GM12878 (cell line): ENCODE results near the gene XIRP1.

Source experiments
- BACH1 ChIP-seq: fragments of 450-650 bp; IDR thresholded peaks from 2 replicates; pipeline ENCODE4 v1.6.1; 2017; ENCODE audit warnings: mild to moderate bottlenecking, borderline replicate concordance
- CBFB ChIP-seq: IDR thresholded peaks from 2 replicates; pipeline ENCODE4 v1.6.1; 2016; ENCODE audit warnings: antibody characterized with exemption, low read depth
- CREB1 ChIP-seq: IDR thresholded peaks from 2 replicates; pipeline ENCODE4 v1.6.1; 2012; ENCODE audit warnings: low read depth, mild to moderate bottlenecking, inconsistent platforms
- EP300 ChIP-seq, 2 experiments: fragments of 150-350 bp in 1 of 2; IDR thresholded peaks; 2 replicates each; pipeline ENCODE4 v1.6.1; 2011 to 2012; ENCODE audit warnings: low read depth in 2 of 2, low read length in 2 of 2, borderline replicate concordance in 1 of 2, improper control_type of control experiment in 1 of 2, inconsistent platforms in 1 of 2; ENCODE audit not compliant: control insufficient read depth in 1 of 2
- EZH2 ChIP-seq: IDR thresholded peaks from 2 replicates; pipeline ENCODE4 v1.6.1; 2012; ENCODE audit warnings: low read depth, mild to moderate bottlenecking, control low read depth, inconsistent platforms, low read length, borderline replicate concordance; ENCODE audit not compliant: control insufficient read depth
- HDGF ChIP-seq: fragments of 450-650 bp; IDR thresholded peaks from 2 replicates; pipeline ENCODE4 v1.6.1; 2016; ENCODE audit warnings: antibody characterized with exemption
- JUND ChIP-seq: IDR thresholded peaks from 2 replicates; pipeline ENCODE4 v1.6.1; 2012; ENCODE audit warnings: low read depth, mild to moderate bottlenecking, low read length, improper control_type of control experiment, moderate library complexity
- MXI1 ChIP-seq: fragments of 150-350 bp; IDR thresholded peaks from 2 replicates; pipeline ENCODE4 v1.6.1; 2011; ENCODE audit warnings: low read depth, mild to moderate bottlenecking, inconsistent platforms, low read length, improper control_type of control experiment
- NRF1 ChIP-seq: conservative IDR thresholded peaks from 2 replicates; pipeline ENCODE4 v1.6.1; 2011; ENCODE audit warnings: mild to moderate bottlenecking, low read depth, low read length, improper control_type of control experiment
- POLR2AphosphoS2 ChIP-seq: IDR thresholded peaks from 2 replicates; pipeline ENCODE4 v1.6.1; 2011; ENCODE audit warnings: low read depth, mild to moderate bottlenecking, low read length, improper control_type of control experiment, moderate library complexity
- SIX5 ChIP-seq: IDR thresholded peaks from 2 replicates; pipeline ENCODE4 v1.6.1; 2011; ENCODE audit warnings: mild to moderate bottlenecking, low read depth, low read length, moderate library complexity; ENCODE audit not compliant: severe bottlenecking
- TF ChIP-seq, protein P1 (sequence below): IDR thresholded peaks from 2 replicates; pipeline ENCODE4 v1.6.1; 2011; ENCODE audit warnings: mild to moderate bottlenecking, low read depth, low read length, moderate library complexity; ENCODE audit not compliant: insufficient replicate concordance
- TF ChIP-seq, protein P2 (sequence below), 3 experiments: IDR thresholded peaks in 2 of 3; conservative IDR thresholded peaks in 1 of 3; 2 replicates each; pipeline ENCODE4 v1.5.1; 2011; ENCODE audit warnings: low read depth in 3 of 3, low read length in 3 of 3, mild to moderate bottlenecking in 3 of 3, control low read depth in 2 of 3, moderate library complexity in 2 of 3, inconsistent platforms in 1 of 3, mixed read lengths in 1 of 3; ENCODE audit not compliant: control insufficient read depth in 2 of 3, insufficient read depth in 1 of 3; ENCODE audit errors: extremely low read depth in 1 of 3

DNA sequence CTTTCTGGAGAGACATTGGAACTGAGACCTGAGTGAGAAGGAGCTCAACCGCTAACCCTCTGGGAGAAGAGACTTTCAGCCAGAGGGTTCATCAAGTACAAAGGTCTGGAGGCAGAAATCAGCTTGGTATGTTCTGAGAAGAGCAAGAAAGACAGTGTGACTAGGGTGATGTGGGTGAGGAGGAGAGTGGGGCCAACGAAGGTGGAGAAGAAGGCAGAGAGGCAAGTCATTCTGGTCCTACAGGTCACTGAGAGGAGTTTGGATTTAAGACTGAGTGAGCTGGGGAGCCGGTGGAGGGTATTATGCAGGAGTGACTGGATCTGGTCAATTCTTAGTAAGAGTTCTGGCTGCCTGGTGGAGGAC is 12.2 kb downstream of the XIRP1 start:
- TF ChIP-seq NRF1 (no peak), SIX5 (no peak), EZH2 (no peak), HDGF (no peak), JUND (no peak), EP300 (IDR thresholded peaks at IDR 0.05; ENCODE audit: borderline replicate concordance in 1 of 2, control insufficient read depth in 1 of 2, low read depth in 2 of 2, low read length in 2 of 2) (no peak), POLR2AphosphoS2 (no peak), MXI1 (no peak), CBFB (no peak), CREB1 (no peak), BACH1 (no peak)
- TF ChIP-seq, protein P1, sequence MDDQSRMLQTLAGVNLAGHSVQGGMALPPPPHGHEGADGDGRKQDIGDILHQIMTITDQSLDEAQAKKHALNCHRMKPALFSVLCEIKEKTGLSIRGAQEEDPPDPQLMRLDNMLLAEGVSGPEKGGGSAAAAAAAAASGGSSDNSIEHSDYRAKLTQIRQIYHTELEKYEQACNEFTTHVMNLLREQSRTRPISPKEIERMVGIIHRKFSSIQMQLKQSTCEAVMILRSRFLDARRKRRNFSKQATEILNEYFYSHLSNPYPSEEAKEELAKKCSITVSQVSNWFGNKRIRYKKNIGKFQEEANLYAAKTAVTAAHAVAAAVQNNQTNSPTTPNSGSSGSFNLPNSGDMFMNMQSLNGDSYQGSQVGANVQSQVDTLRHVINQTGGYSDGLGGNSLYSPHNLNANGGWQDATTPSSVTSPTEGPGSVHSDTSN: no peak
- TF ChIP-seq, protein P2, sequence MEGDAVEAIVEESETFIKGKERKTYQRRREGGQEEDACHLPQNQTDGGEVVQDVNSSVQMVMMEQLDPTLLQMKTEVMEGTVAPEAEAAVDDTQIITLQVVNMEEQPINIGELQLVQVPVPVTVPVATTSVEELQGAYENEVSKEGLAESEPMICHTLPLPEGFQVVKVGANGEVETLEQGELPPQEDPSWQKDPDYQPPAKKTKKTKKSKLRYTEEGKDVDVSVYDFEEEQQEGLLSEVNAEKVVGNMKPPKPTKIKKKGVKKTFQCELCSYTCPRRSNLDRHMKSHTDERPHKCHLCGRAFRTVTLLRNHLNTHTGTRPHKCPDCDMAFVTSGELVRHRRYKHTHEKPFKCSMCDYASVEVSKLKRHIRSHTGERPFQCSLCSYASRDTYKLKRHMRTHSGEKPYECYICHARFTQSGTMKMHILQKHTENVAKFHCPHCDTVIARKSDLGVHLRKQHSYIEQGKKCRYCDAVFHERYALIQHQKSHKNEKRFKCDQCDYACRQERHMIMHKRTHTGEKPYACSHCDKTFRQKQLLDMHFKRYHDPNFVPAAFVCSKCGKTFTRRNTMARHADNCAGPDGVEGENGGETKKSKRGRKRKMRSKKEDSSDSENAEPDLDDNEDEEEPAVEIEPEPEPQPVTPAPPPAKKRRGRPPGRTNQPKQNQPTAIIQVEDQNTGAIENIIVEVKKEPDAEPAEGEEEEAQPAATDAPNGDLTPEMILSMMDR (IDR thresholded peaks at IDR 0.05 in 2 of 3, conservative IDR thresholded peaks at IDR 0.05 in 1 of 3; ENCODE audit: control insufficient read depth in 2 of 3, extremely low read depth in 1 of 3, insufficient read depth in 1 of 3, low read depth in 3 of 3, low read length in 3 of 3): no peak
